HepG2 (cell line): ENCODE data around the gene PTPN18. TPM values are rescaled to one million over a fixed set of nuclear protein-coding genes. Genes with fewer than 3 reads are reported as not detected.

Experiments used
- ARID5B ChIP-seq: IDR thresholded peaks from 2 replicates; pipeline ENCODE4 v1.4.0; 2020; ENCODE audit warnings: mild to moderate bottlenecking, missing genetic modification reagents
- ASH2L ChIP-seq: fragments of 300-600, 200-600 bp; sonication (generic); IDR thresholded peaks from 2 replicates; pipeline ENCODE4 v1.7.0; 2017; ENCODE audit warnings: low read depth, mild to moderate bottlenecking, moderate library complexity, mixed read lengths, low read length; ENCODE audit not compliant: insufficient read length
- CCAR2 ChIP-seq: fragments of 200-400 bp; formaldehyde crosslinking; optimal IDR thresholded peaks from 2 replicates; pipeline ENCODE3; 2018; ENCODE audit warnings: low read depth, mild to moderate bottlenecking, low read length, moderate library complexity
- CEBPG ChIP-seq: IDR thresholded peaks from 2 replicates; pipeline ENCODE4 v1.6.1; 2016
- HMGXB4 ChIP-seq, 2 experiments: sonication (generic) in 1 of 2; formaldehyde crosslinking in 1 of 2; IDR thresholded peaks; 2 replicates each; pipeline versions ENCODE4 v1.4.0 to v1.6.1; 2018 to 2020; ENCODE audit warnings: missing genetic modification reagents in 2 of 2, borderline replicate concordance in 1 of 2, low read depth in 1 of 2, mild to moderate bottlenecking in 1 of 2, missing biosample characterization in 1 of 2
- IRF9 ChIP-seq: sonication (generic); formaldehyde crosslinking; IDR thresholded peaks from 2 replicates; pipeline ENCODE4 v1.8.0; 2022; ENCODE audit warnings: missing genetic modification reagents, mild to moderate bottlenecking, borderline replicate concordance
- ISL2 ChIP-seq: sonication (generic); formaldehyde crosslinking; IDR thresholded peaks from 2 replicates; pipeline ENCODE4 v1.5.0; 2020; ENCODE audit warnings: missing genetic modification reagents
- KAT2B ChIP-seq: fragments of 150-350 bp; IDR thresholded peaks from 2 replicates; pipeline ENCODE4 v1.6.1; 2014; ENCODE audit warnings: low read depth, low read length, borderline replicate concordance
- KAT8 ChIP-seq: IDR thresholded peaks from 2 replicates; pipeline ENCODE4 v1.6.1; 2016; ENCODE audit warnings: missing genetic modification reagents, missing compliant biosample characterization
- MAZ ChIP-seq, 2 experiments: sonication (generic) in 1 of 2; formaldehyde crosslinking in 1 of 2; IDR thresholded peaks; 2 replicates each; pipeline versions ENCODE4 v1.5.0 to v1.6.1; 2012 to 2020; ENCODE audit warnings: low read depth in 2 of 2, mild to moderate bottlenecking in 2 of 2, borderline replicate concordance in 1 of 2, improper control_type of control experiment in 1 of 2, low read length in 1 of 2, missing genetic modification reagents in 1 of 2, moderate library complexity in 1 of 2
- NBN ChIP-seq: fragments of 450-650 bp; conservative IDR thresholded peaks from 2 replicates; pipeline ENCODE4 v1.6.1; 2017
- ONECUT2 ChIP-seq: sonication (generic); formaldehyde crosslinking; IDR thresholded peaks from 2 replicates; pipeline ENCODE4 v1.4.0; 2020; ENCODE audit warnings: missing genetic modification reagents
- PHF5A ChIP-seq: IDR thresholded peaks from one replicate; pipeline ENCODE4 v1.6.1; 2018; ENCODE audit warnings: low read depth, missing genetic modification reagents; ENCODE audit not compliant: unreplicated experiment
- PTBP1 ChIP-seq: fragments of 200-400 bp; formaldehyde crosslinking; IDR thresholded peaks from 2 replicates; pipeline ENCODE4 v1.6.1; 2018; ENCODE audit warnings: low read length, low read depth; ENCODE audit not compliant: poor library complexity, severe bottlenecking
- STAG1 ChIP-seq: sonication (generic); formaldehyde crosslinking; IDR thresholded peaks from 2 replicates; pipeline ENCODE4 v1.4.0; 2020; ENCODE audit warnings: missing genetic modification reagents
- TAF1 ChIP-seq: sonication (generic); formaldehyde crosslinking; IDR thresholded peaks from 2 replicates; pipeline ENCODE4 v1.4.0; 2020; ENCODE audit warnings: missing genetic modification reagents
- TEAD2 ChIP-seq: sonication (generic); formaldehyde crosslinking; IDR thresholded peaks from 2 replicates; pipeline ENCODE4 v1.9.0; 2021; ENCODE audit warnings: missing genetic modification reagents
- ZNF251 ChIP-seq: sonication (generic); formaldehyde crosslinking; IDR thresholded peaks from 2 replicates; pipeline ENCODE4 v1.9.0; 2021; ENCODE audit warnings: mild to moderate bottlenecking, missing genetic modification reagents
- ZNF253 ChIP-seq: sonication (generic); formaldehyde crosslinking; IDR thresholded peaks from 2 replicates; pipeline ENCODE4 v1.8.0; 2022; ENCODE audit warnings: mild to moderate bottlenecking, missing genetic modification reagents, borderline replicate concordance
- ZNF264 ChIP-seq: sonication (generic); formaldehyde crosslinking; IDR thresholded peaks from 2 replicates; pipeline ENCODE4 v1.4.0; 2020; ENCODE audit warnings: missing genetic modification reagents
- ZNF550 ChIP-seq: sonication (generic); formaldehyde crosslinking; IDR thresholded peaks from 2 replicates; pipeline ENCODE4 v1.4.0; 2020; ENCODE audit warnings: mild to moderate bottlenecking, missing genetic modification reagents, borderline replicate concordance
- ZNF652 ChIP-seq: IDR thresholded peaks from 2 replicates; pipeline ENCODE4 v1.6.1; 2016; ENCODE audit warnings: low read depth, borderline replicate concordance
- ZNF713 ChIP-seq: sonication (generic); formaldehyde crosslinking; IDR thresholded peaks from 2 replicates; pipeline ENCODE4 v1.4.0; 2020; ENCODE audit warnings: mild to moderate bottlenecking, missing genetic modification reagents
- ZNF879 ChIP-seq: sonication (generic); formaldehyde crosslinking; IDR thresholded peaks from 2 replicates; pipeline ENCODE4 v1.8.1; 2023; ENCODE audit warnings: missing genetic modification reagents
- polyA plus RNA-seq, 8 experiments: library from polyadenylated mRNA; depleted of rRNA in 3 of 8; stranded (reverse) in 7 of 8; unstranded in 1 of 8; fragments of >200 nt; fragmentation: Illumina TruSeq in 4 of 8; extraction: Trizol in 4 of 8; gene quantifications; 2 replicates each; pipeline versions ENCODE4 v1.2.1 to v1.2.3, GENCODE V29; 2011 to 2016; ENCODE audit warnings: low read depth in 4 of 8, missing spikeins in 1 of 8, mixed read lengths in 1 of 8; ENCODE audit not compliant: insufficient read depth in 1 of 8
- total RNA-seq, 5 experiments: library from RNA; depleted of rRNA; stranded (reverse); fragments of >200 nt; fragmentation: Illumina TruSeq; extraction: Trizol; gene quantifications; 2 replicates each; pipeline ENCODE4 v1.2.3, GENCODE V29; 2016; ENCODE audit warnings: low read depth in 1 of 5

The PTPN18 gene
- total and polyA plus RNA-seq, 2 of the 13 experiments (the other 11 are each of a cell fraction or from before 2014, with no cell fraction given): 14.8 to 39.6 TPM

- TF ChIP-seq ISL2 (no peak), ZNF264 (no peak), ZNF879 (CRISPR knock-in tag) (no peak), IRF9 (CRISPR knock-in tag) (0 out of 2 replicates have a peak, but pooled peaks have one; percentile 1), ARID5B (peak; percentile 2; the same call in 1 of the 2 replicates), CCAR2 (no peak), HMGXB4 (CRISPR knock-in tag; IDR thresholded peaks at IDR 0.05; ENCODE audit: borderline replicate concordance in 1 of 2, low read depth in 1 of 2) (0 out of 4 replicates have a peak, but pooled peaks of 1 of the 2 experiments have one; percentile 3), ASH2L (peak; percentile 30), KAT8 (CRISPR knock-in tag) (peak; percentile 34; the same call in 1 of the 2 replicates), ZNF713 (CRISPR knock-in tag) (no peak), PHF5A (no peak), CEBPG (peak; percentile 57; the same call in 1 of the 2 replicates), KAT2B (no peak), TAF1 (CRISPR knock-in tag) (no peak), STAG1 (CRISPR knock-in tag) (no peak), ONECUT2 (CRISPR knock-in tag) (no peak), ZNF253 (CRISPR knock-in tag) (no peak), NBN (no peak), ZNF652 (CRISPR knock-in tag) (no peak), PTBP1 (no peak), ZNF251 (CRISPR knock-in tag) (no peak), TEAD2 (no peak), ZNF550 (CRISPR knock-in tag) (no peak), MAZ (IDR thresholded peaks at IDR 0.05; ENCODE audit: borderline replicate concordance, low read depth, low read length) (no peak), MAZ (CRISPR knock-in tag; IDR thresholded peaks at IDR 0.05; ENCODE audit: low read depth) (peak; percentile 10; the same call in 1 of the 2 replicates)
Observed at GRCh38 chr2:130391872-130392670, 36.2 kb downstream of the PTPN18 start (continued).
